Measurements from ENCODE around the gene UBR4. TPM values are rescaled to one million over a fixed set of nuclear protein-coding genes. Genes with fewer than 3 reads are reported as not detected.

UBR4 gene
- total and polyA plus RNA-seq, 2 experiments from 2014 or later = 111 to 230 TPM

GRCh38 chr1:19046972-19047731, 162.9 kb downstream of the UBR4 start:
- Mint-ChIP-seq H3K36me3 (ENCODE audit: low read depth) (no peaks in the 10 kb centered on the region), H3K9me3 (no peaks in the 10 kb centered on the region), H3K27me3 (ENCODE audit: insufficient read depth, low read depth, poor library complexity) (peaks cover 11% of the 10 kb centered on the region), H3K4me1 (peaks cover 7% of the 10 kb centered on the region; the same call in 1 of the 3 replicates), H3K27ac (no peak overlapping the region), H3K4me3 (no peak overlapping the region)
- H4K20me1 ChIP-seq (replicated peaks; ENCODE audit: insufficient read depth) = no peaks in the 10 kb centered on the region
- H3K4me2 ChIP-seq = no peak overlapping the region
- H2AFZ ChIP-seq = no peak overlapping the region
- H3K27ac ChIP-seq (ENCODE audit: low read depth) = no peak overlapping the region
- no peak overlapping the region for H3K4me3 ChIP-seq
- H3K79me2 ChIP-seq (replicated peaks; ENCODE audit: insufficient read depth) = no peaks in the 10 kb centered on the region
- H3K9me2 ChIP-seq (ENCODE audit: insufficient read depth) = 0 out of 2 replicates have a peak, but pooled peaks cover 2% of the 10 kb centered on the region
- no peak for TF ChIP-seq STAT1 (IDR thresholded peaks at IDR 0.05; ENCODE audit: unreplicated experiment)
- no peak for TF ChIP-seq ETS1 (IDR thresholded peaks at IDR 0.05)
- no peak for TF ChIP-seq ZNF114 (CRISPR knock-in tag; IDR thresholded peaks at IDR 0.05)
- H3K4me1 ChIP-seq (ENCODE audit: insufficient read depth) = 0 out of 2 replicates have a peak, but pooled peaks cover 6% of the 10 kb centered on the region
- ATAC-seq (no peak), DNase-seq (ENCODE audit: low spot score) (no peak)
- no peaks in the 10 kb centered on the region for H3K27me3 ChIP-seq (ENCODE audit: insufficient read depth)
- H3F3A ChIP-seq (replicated peaks; ENCODE audit: low read depth) = no peaks in the 10 kb centered on the region
- no peaks in the 10 kb centered on the region for H3K36me3 ChIP-seq (ENCODE audit: insufficient read depth)

- H2AFZ ChIP-seq = no peak overlapping the region
- no peaks in the 10 kb centered on the region for H4K20me1 ChIP-seq (replicated peaks; ENCODE audit: insufficient read depth)
- Mint-ChIP-seq H3K36me3 (ENCODE audit: low read depth) (no peaks in the 10 kb centered on the region), H3K27me3 (ENCODE audit: insufficient read depth, low read depth, poor library complexity) (peaks cover 10% of the 10 kb centered on the region), H3K27ac (no peak overlapping the region), H3K9me3 (no peaks in the 10 kb centered on the region), H3K4me1 (peaks cover 7% of the 10 kb centered on the region; the same call in 1 of the 3 replicates), H3K4me3 (no peak overlapping the region)
- 0 out of 2 replicates have a peak, but pooled peaks cover 6% of the 10 kb centered on the region for H3K4me1 ChIP-seq (ENCODE audit: insufficient read depth)
- no peaks in the 10 kb centered on the region for H3K27me3 ChIP-seq (ENCODE audit: insufficient read depth)
- no peaks in the 10 kb centered on the region for H3F3A ChIP-seq (replicated peaks; ENCODE audit: low read depth)
- no peak overlapping the region for H3K4me3 ChIP-seq
- no peaks in the 10 kb centered on the region for H3K79me2 ChIP-seq (replicated peaks; ENCODE audit: insufficient read depth)
- ATAC-seq (no peak), DNase-seq (ENCODE audit: low spot score) (no peak)
- H3K9me2 ChIP-seq (ENCODE audit: insufficient read depth) = 0 out of 2 replicates have a peak, but pooled peaks cover 2% of the 10 kb centered on the region
- no peak overlapping the region for H3K4me2 ChIP-seq
- H3K36me3 ChIP-seq (ENCODE audit: insufficient read depth) = no peaks in the 10 kb centered on the region
- H3K27ac ChIP-seq (ENCODE audit: low read depth) = no peak overlapping the region
- TF ChIP-seq EZH2phosphoT487 (IDR thresholded peaks at IDR 0.05; ENCODE audit: unreplicated experiment) (no peak), ZNF462 (CRISPR knock-in tag; IDR thresholded peaks at IDR 0.05) (no peak), JUNB (IDR thresholded peaks at IDR 0.05; ENCODE audit: unreplicated experiment) (no peak), NANOG (IDR thresholded peaks at IDR 0.05; ENCODE audit: borderline replicate concordance) (no peak), REST (IDR thresholded peaks at IDR 0.05; ENCODE audit: unreplicated experiment) (no peak)
Observed at GRCh38 chr1:19045898-19046880, 163.9 kb downstream of the UBR4 start.

All from GM23338 (cell line).